IMR-90 (cell line): ENCODE measurements around the gene KRT71.

Experiments
- CEBPB ChIP-seq: IDR thresholded peaks from 2 replicates; pipeline ENCODE4 v1.6.1; 2012; ENCODE audit warnings: low read depth, low read length, improper control_type of control experiment
- CTCF ChIP-seq: conservative IDR thresholded peaks from 2 replicates; pipeline ENCODE4 v1.5.1; 2012; ENCODE audit warnings: mild to moderate bottlenecking, low read depth, low read length, improper control_type of control experiment
- FOS ChIP-seq: fragments of 150-350 bp; IDR thresholded peaks from 2 replicates; pipeline ENCODE4 v1.6.1; 2016; ENCODE audit warnings: low read depth, low read length
- MXI1 ChIP-seq: IDR thresholded peaks from 2 replicates; pipeline ENCODE4 v1.6.1; 2012; ENCODE audit warnings: low read depth, mild to moderate bottlenecking, low read length, moderate library complexity, borderline replicate concordance
- POLR2A ChIP-seq: IDR thresholded peaks from 2 replicates; pipeline ENCODE4 v1.6.1; 2012; ENCODE audit warnings: mild to moderate bottlenecking, low read depth, low read length
- SMC3 ChIP-seq: fragments of 150-350 bp; IDR thresholded peaks from 2 replicates; pipeline ENCODE4 v1.6.1; 2016; ENCODE audit warnings: low read depth, mild to moderate bottlenecking, antibody characterized with exemption, low read length, moderate library complexity
- TF ChIP-seq, protein P1 (sequence below): fragments of 150-350 bp; IDR thresholded peaks from 2 replicates; pipeline ENCODE4 v1.6.1; 2017; ENCODE audit warnings: mild to moderate bottlenecking, antibody characterized with exemption, low read length, low read depth
- TF ChIP-seq, protein P2 (sequence below): fragments of 150-350 bp; IDR thresholded peaks from 2 replicates; pipeline ENCODE4 v1.6.1; 2016; ENCODE audit warnings: low read depth, mild to moderate bottlenecking, low read length, moderate library complexity, borderline replicate concordance

GRCh38 chr12:52540531-52540930, 12.4 kb downstream of the KRT71 start:
- TF ChIP-seq CTCF = no peak
- TF ChIP-seq, protein P1, sequence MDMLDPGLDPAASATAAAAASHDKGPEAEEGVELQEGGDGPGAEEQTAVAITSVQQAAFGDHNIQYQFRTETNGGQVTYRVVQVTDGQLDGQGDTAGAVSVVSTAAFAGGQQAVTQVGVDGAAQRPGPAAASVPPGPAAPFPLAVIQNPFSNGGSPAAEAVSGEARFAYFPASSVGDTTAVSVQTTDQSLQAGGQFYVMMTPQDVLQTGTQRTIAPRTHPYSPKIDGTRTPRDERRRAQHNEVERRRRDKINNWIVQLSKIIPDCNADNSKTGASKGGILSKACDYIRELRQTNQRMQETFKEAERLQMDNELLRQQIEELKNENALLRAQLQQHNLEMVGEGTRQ = no peak
- no peak for TF ChIP-seq POLR2A
- TF ChIP-seq FOS = no peak
- TF ChIP-seq SMC3 = no peak
- TF ChIP-seq MXI1 = no peak
- TF ChIP-seq, protein P2, sequence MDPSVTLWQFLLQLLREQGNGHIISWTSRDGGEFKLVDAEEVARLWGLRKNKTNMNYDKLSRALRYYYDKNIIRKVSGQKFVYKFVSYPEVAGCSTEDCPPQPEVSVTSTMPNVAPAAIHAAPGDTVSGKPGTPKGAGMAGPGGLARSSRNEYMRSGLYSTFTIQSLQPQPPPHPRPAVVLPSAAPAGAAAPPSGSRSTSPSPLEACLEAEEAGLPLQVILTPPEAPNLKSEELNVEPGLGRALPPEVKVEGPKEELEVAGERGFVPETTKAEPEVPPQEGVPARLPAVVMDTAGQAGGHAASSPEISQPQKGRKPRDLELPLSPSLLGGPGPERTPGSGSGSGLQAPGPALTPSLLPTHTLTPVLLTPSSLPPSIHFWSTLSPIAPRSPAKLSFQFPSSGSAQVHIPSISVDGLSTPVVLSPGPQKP = no peak
- TF ChIP-seq CEBPB = no peak
